Left lung (tissue), 10 donors: ENCODE measurements around the gene SEPTIN7. TPM values are rescaled to one million over a fixed set of nuclear protein-coding genes. Genes with fewer than 3 reads are reported as not detected.

ENCODE experiments used
- ATAC-seq: fragments of 200-7000 bp; cut with Tn5 transposase; one replicate; pipeline ENCODE4 v1.9.1; 2020; ENCODE audit warnings: moderate library complexity
- DNase-seq, 4 donors: peaks; one replicate each; pipeline ENCODE4 v3.0.0-alpha.2; 2013 to 2020
- H3K27ac ChIP-seq, 2 donors: fragments of 200-600 bp; sonication (generic) in 1 of 2; one replicate each; pipeline versions ENCODE4 v1.5.0 to v1.8.0; 2020 to 2021
- H3K27me3 ChIP-seq, 2 donors: fragments of 200-600 bp; sonication (generic) in 1 of 2; one replicate each; pipeline versions ENCODE4 v1.5.0 to v1.8.0; 2020 to 2021
- H3K36me3 ChIP-seq, 2 donors: fragments of 200-600 bp; sonication (generic) in 1 of 2; one replicate each; pipeline versions ENCODE4 v1.5.0 to v1.8.0; 2020 to 2021
- H3K4me1 ChIP-seq, 2 donors: fragments of 200-600 bp; one replicate each; pipeline ENCODE4 v1.8.0; 2021
- H3K4me3 ChIP-seq, 2 donors: fragments of 200-600 bp; sonication (generic) in 1 of 2; one replicate each; pipeline versions ENCODE4 v1.5.0 to v1.8.0; 2020 to 2021; ENCODE audit warnings: mild to moderate bottlenecking in 1 of 2
- H3K9me3 ChIP-seq, 2 donors: fragments of 200-600 bp; sonication (generic) in 1 of 2; one replicate each; pipeline versions ENCODE4 v1.5.0 to v1.8.0; 2020 to 2021
- intact Hi-C, 2 donors: fragments of 100-400 bp; cut with DNase I; formaldehyde crosslinking; loops; one replicate each; pipeline versions ENCODE4 v1.11.2 to v1.14.2; 2022
- polyA plus RNA-seq, 6 donors: library from polyadenylated mRNA; unstranded; fragments of 120-200 nt; gene quantifications; one replicate each; pipeline ENCODE4 v1.2.1, GENCODE V29; 2013; ENCODE audit not compliant: insufficient read length in 6 of 6
- total RNA-seq, 2 donors: library from RNA; stranded (reverse); fragmentation: NEBNext Ultra II Directional; extraction: Animal tissue kit (Norgen Biotek cat#: 25700); gene quantifications; one replicate each; pipeline ENCODE4 v1.2.1, GENCODE V29; 2021
- TF ChIP-seq, protein P1 (sequence below), 2 donors: fragments of 200-600 bp; sonication (generic) in 1 of 2; IDR thresholded peaks; one replicate each; pipeline versions ENCODE4 v1.5.0 to v1.8.0; 2021; ENCODE audit warnings: antibody characterized with exemption in 2 of 2
- donor health status: DM: no; HTN: yes; CAD: no.
- donor health status: DM: no; HTN: no; CAD: no.

SEPTIN7 gene
- total and polyA plus RNA-seq, 8 donors: 174 to 511 (median 440) TPM

GRCh38 chr7:35839860-35840854 lies 39.3 kb downstream of the SEPTIN7 start:
- Histone ChIP-seq H3K36me3 (peaks cover 0 to 23% of the 10 kb centered on the region in 2 donors), H3K4me3 (no peak overlapping the region), H3K9me3 (no peaks in the 10 kb centered on the region), H3K4me1 (peaks cover 0 to 5% of the 10 kb centered on the region in 2 donors), H3K27ac (no peak overlapping the region), H3K27me3 (no peaks in the 10 kb centered on the region)
- TF ChIP-seq, protein P1, sequence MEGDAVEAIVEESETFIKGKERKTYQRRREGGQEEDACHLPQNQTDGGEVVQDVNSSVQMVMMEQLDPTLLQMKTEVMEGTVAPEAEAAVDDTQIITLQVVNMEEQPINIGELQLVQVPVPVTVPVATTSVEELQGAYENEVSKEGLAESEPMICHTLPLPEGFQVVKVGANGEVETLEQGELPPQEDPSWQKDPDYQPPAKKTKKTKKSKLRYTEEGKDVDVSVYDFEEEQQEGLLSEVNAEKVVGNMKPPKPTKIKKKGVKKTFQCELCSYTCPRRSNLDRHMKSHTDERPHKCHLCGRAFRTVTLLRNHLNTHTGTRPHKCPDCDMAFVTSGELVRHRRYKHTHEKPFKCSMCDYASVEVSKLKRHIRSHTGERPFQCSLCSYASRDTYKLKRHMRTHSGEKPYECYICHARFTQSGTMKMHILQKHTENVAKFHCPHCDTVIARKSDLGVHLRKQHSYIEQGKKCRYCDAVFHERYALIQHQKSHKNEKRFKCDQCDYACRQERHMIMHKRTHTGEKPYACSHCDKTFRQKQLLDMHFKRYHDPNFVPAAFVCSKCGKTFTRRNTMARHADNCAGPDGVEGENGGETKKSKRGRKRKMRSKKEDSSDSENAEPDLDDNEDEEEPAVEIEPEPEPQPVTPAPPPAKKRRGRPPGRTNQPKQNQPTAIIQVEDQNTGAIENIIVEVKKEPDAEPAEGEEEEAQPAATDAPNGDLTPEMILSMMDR (IDR thresholded peaks at IDR 0.05): no peak
- ATAC-seq (no peak), DNase-seq (no peak)
- intact Hi-C loops: no loop called here

GRCh38 chr7:35846816-35847412 lies 46.1 kb downstream of the SEPTIN7 start:
- Histone ChIP-seq H3K9me3 (no peaks in the 10 kb centered on the region), H3K4me3 (no peak overlapping the region), H3K4me1 (peaks cover 0 to 3% of the 10 kb centered on the region in 2 donors), H3K27ac (no peak overlapping the region), H3K27me3 (no peaks in the 10 kb centered on the region), H3K36me3 (peaks cover 0 to 25% of the 10 kb centered on the region in 2 donors)
- TF ChIP-seq, protein P1 (IDR thresholded peaks at IDR 0.05): no peak
- intact Hi-C loops: no loop called here
- no peak for DNase-seq
- no peak for ATAC-seq

DNA sequence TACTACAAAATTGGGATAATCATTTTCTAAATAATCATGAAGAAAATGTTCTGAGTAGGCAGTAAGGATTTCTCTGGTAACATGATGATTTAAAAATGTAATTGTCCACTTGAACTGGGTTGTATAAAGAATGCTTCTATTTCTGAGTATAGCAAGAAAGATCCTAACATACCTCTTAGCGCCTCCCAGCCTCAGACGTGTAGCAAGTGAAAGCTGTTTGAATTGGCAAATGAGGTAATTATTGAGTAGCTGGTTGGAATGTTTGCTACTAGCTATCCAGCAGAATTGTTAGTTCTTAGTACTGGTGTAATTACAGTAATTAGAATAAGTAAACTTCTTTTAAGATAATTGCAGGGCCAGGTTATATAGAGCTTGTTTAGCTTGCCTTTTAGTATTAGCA lies 47.9 kb downstream of the SEPTIN7 start:
- no peak overlapping the region for H3K27ac ChIP-seq
- no peaks in the 10 kb centered on the region for H3K27me3 ChIP-seq
- intact Hi-C loops: no loop called here
- H3K9me3 ChIP-seq: no peaks in the 10 kb centered on the region
- DNase-seq: no peak
- TF ChIP-seq, protein P1 (IDR thresholded peaks at IDR 0.05): no peak
- ATAC-seq: peak; percentile 91
- no peak overlapping the region for H3K4me3 ChIP-seq
- peaks cover 0 to 3% of the 10 kb centered on the region in 2 donors for H3K4me1 ChIP-seq
- H3K36me3 ChIP-seq: peaks cover 0 to 22% of the 10 kb centered on the region in 2 donors

DNA sequence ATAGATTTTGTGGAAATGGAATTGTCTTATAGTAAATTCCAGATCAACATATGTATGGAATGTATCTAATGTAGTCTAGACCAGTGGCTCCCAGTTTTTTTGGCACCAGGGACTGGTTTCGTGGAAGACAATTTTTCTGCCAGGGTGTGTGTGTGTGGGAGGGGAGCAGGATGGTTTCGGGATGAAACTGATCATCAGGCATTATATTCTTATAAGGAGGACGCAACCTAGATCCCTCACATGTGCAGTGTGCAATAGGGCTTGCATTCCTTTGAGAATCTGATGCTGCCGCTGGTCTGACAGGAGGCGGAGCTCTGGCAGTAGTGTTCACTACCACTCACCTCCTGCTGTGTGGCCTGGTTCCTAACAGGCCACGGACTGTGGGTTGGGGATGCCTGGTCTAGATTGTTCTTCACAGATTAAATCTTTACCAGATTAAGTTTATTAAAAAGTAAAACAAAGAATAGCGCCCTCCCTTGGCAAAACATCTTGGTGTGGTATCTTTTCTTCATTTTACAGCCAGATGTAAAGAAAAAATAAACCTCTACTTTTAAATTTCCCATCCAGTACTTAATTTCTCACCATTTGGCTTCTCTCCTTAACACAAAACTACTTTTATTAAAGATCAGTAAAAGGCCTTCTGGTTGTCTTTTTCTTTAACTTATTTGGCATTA lies 48.4 kb downstream of the SEPTIN7 start:
- H3K4me1 ChIP-seq: peaks cover 0 to 3% of the 10 kb centered on the region in 2 donors
- intact Hi-C loops: no loop called here
- H3K9me3 ChIP-seq: no peaks in the 10 kb centered on the region
- peak; percentile 64 for ATAC-seq
- H3K27ac ChIP-seq: no peak overlapping the region
- no peak overlapping the region for H3K4me3 ChIP-seq
- TF ChIP-seq, protein P1 (IDR thresholded peaks at IDR 0.05): no peak
- H3K36me3 ChIP-seq: peaks cover 0 to 22% of the 10 kb centered on the region in 2 donors
- H3K27me3 ChIP-seq: no peaks in the 10 kb centered on the region
- DNase-seq: no peak
